PC-9 (cell line): ENCODE measurements around the gene SLN. TPM values are rescaled to one million over a fixed set of nuclear protein-coding genes. Genes with fewer than 3 reads are reported as not detected.

Source experiments
- BruUV-seq: library from RNA; stranded (reverse); fragments of 400-500 nt; replicated peaks from 2 replicates; lab custom pipeline; 2021; lab: Mats Ljungman, UMichigan
- CTCF ChIA-PET: fragments of 300-600 bp; sonication (Branson Sonifier 250); formaldehyde crosslinking; loops from one replicate; lab custom pipeline; 2022; ENCODE audit warnings: antibody characterized with exemption; lab: Charles Lee
- POLR2A ChIA-PET: fragments of 300-600 bp; sonication (Branson Sonifier 250); formaldehyde crosslinking; loops from one replicate; lab custom pipeline; 2022; ENCODE audit warnings: antibody characterized with exemption; ENCODE audit not compliant: unreplicated experiment; lab: Charles Lee
- DNase-seq, 2 experiments: peaks; one replicate each; pipeline versions ENCODE4 v3.0.0 to v3.0.0-alpha.2; 2015 to 2022; ENCODE audit warnings: mixed read lengths in 1 of 2
- H2AFZ ChIP-seq: fragments of 200-600 bp; sonication (generic); 2 replicates; pipeline ENCODE4 v1.8.1; 2017; ENCODE audit warnings: antibody characterized with exemption
- H3F3A ChIP-seq: fragments of 200-600 bp; sonication (generic); 2 replicates; pipeline ENCODE4 v1.8.1; 2017; ENCODE audit warnings: antibody characterized with exemption, mild to moderate bottlenecking, low read depth; ENCODE audit not compliant: insufficient read depth
- H3K27ac ChIP-seq: fragments of 200-600 bp; sonication (generic); 2 replicates; pipeline ENCODE4 v1.6.1; 2016; ENCODE audit warnings: mixed run types
- H3K27me3 ChIP-seq: fragments of 200-600 bp; sonication (generic); 2 replicates; pipeline ENCODE4 v1.6.1; 2016; ENCODE audit warnings: low read depth, mixed run types; ENCODE audit not compliant: insufficient read depth
- H3K36me3 ChIP-seq: fragments of 200-600 bp; sonication (generic); 2 replicates; pipeline ENCODE4 v1.6.1; 2016; ENCODE audit warnings: low read depth, mixed run types
- H3K4me1 ChIP-seq: fragments of 200-600 bp; sonication (generic); replicated peaks from 2 replicates; pipeline ENCODE4 v1.6.1; 2016; ENCODE audit warnings: mixed run types; ENCODE audit not compliant: insufficient read depth
- H3K4me2 ChIP-seq: fragments of 200-600 bp; sonication (generic); 2 replicates; pipeline ENCODE4 v1.6.1; 2017; ENCODE audit warnings: mixed run types
- H3K4me3 ChIP-seq: fragments of 200-600 bp; sonication (generic); 2 replicates; pipeline ENCODE4 v1.6.1; 2016; ENCODE audit warnings: mixed run types
- H3K79me2 ChIP-seq: fragments of 200-600 bp; sonication (generic); 2 replicates; pipeline ENCODE4 v1.6.1; 2017; ENCODE audit warnings: low read depth, mixed run types
- H3K9me2 ChIP-seq: fragments of 200-600 bp; sonication (generic); 2 replicates; pipeline ENCODE4 v1.8.1; 2017; ENCODE audit warnings: mild to moderate bottlenecking; ENCODE audit not compliant: insufficient read depth
- H3K9me3 ChIP-seq: fragments of 200-600 bp; sonication (generic); 2 replicates; pipeline ENCODE4 v1.8.1; 2016; ENCODE audit warnings: low read depth; ENCODE audit not compliant: insufficient read depth
- H4K20me1 ChIP-seq: fragments of 200-600 bp; sonication (generic); 2 replicates; pipeline ENCODE4 v1.8.1; 2017; ENCODE audit not compliant: insufficient read depth
- EZH2 ChIP-seq: fragments of 200-600 bp; sonication (generic); IDR thresholded peaks from 2 replicates; pipeline ENCODE4 v1.8.0; 2017; ENCODE audit warnings: antibody characterized with exemption, low read depth
- intact Hi-C: fragments of 100-400 bp; cut with micrococcal nuclease; formaldehyde crosslinking; loops from one replicate; pipeline ENCODE4 v1.10.0; 2022; ENCODE audit not compliant: unreplicated experiment
- total RNA-seq: library from RNA; stranded (reverse); gene quantifications from 2 replicates; pipeline ENCODE4 v1.2.3, GENCODE V29; 2021
- TF ChIP-seq, protein P1 (sequence below): fragments of 200-600 bp; sonication (generic); conservative IDR thresholded peaks from 2 replicates; pipeline ENCODE4 v1.6.1; 2017; ENCODE audit warnings: mixed run types, antibody characterized with exemption, mild to moderate bottlenecking, moderate library complexity

SLN gene
- total RNA-seq, 1 experiment from 2014 or later = not detected

DNA sequence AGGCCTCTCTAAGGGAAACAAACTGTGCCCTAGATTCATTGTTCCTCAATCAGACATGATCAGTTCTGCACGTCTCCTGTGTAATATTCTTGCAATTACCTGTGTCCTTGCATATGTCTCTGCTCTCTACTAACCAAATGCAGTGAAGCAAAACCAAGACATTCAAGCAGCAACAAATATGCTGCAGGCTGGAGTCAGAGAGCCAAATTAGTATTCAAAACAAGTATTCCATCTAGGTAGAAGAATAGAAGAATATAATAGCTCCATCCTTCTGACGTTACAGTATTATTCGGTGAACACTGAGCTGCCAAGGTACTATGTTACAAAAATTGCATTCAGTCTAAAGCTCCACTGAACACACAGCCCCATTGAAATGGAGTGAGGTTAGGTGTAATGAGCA lies 51.8 kb downstream of the SLN start:
- CTCF ChIA-PET = no interaction called here
- POLR2A ChIA-PET = no interaction called here
- Histone ChIP-seq H3K27me3 (no peaks in the 10 kb centered on the region), H3K4me1 (no peaks in the 10 kb centered on the region), H4K20me1 (no peaks in the 10 kb centered on the region), H2AFZ (no peak overlapping the region), H3K4me2 (no peak overlapping the region), H3K9me2 (no peaks in the 10 kb centered on the region), H3K27ac (no peak overlapping the region), H3F3A (no peaks in the 10 kb centered on the region), H3K4me3 (no peak overlapping the region), H3K9me3 (no peaks in the 10 kb centered on the region), H3K79me2 (no peaks in the 10 kb centered on the region), H3K36me3 (no peaks in the 10 kb centered on the region)
- no TSS peak for BruUV-seq
- TF ChIP-seq EZH2 = no peak
- TF ChIP-seq, protein P1, sequence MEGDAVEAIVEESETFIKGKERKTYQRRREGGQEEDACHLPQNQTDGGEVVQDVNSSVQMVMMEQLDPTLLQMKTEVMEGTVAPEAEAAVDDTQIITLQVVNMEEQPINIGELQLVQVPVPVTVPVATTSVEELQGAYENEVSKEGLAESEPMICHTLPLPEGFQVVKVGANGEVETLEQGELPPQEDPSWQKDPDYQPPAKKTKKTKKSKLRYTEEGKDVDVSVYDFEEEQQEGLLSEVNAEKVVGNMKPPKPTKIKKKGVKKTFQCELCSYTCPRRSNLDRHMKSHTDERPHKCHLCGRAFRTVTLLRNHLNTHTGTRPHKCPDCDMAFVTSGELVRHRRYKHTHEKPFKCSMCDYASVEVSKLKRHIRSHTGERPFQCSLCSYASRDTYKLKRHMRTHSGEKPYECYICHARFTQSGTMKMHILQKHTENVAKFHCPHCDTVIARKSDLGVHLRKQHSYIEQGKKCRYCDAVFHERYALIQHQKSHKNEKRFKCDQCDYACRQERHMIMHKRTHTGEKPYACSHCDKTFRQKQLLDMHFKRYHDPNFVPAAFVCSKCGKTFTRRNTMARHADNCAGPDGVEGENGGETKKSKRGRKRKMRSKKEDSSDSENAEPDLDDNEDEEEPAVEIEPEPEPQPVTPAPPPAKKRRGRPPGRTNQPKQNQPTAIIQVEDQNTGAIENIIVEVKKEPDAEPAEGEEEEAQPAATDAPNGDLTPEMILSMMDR = no peak
- intact Hi-C loops = no loop called here
- DNase-seq = no peak

DNA sequence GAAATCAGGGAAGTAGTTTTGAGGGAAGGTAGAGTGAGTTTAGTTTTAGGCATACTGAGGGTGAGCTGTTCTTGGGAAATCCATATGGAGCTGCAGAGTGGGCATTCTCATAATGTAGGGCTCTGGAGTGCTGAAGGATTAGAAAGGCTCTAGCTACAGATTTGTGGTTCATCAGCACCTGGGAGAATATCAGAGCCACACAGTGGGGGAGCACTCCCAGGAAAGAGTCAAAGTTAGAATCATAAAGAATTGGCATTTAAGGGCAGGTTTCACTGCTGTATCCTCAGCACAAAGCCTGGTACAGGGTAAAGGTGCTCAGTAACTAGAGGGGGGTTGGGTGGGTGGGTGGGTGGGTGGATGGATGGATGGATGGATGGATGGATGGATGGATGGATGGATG lies 52.5 kb downstream of the SLN start:
- no peaks in the 10 kb centered on the region for H3K27me3 ChIP-seq
- intact Hi-C loops = no loop called here
- no peaks in the 10 kb centered on the region for H3K9me2 ChIP-seq
- no peak overlapping the region for H3K27ac ChIP-seq
- no peak overlapping the region for H2AFZ ChIP-seq
- H3K36me3 ChIP-seq = no peaks in the 10 kb centered on the region
- H3K4me1 ChIP-seq = no peaks in the 10 kb centered on the region
- H3K4me3 ChIP-seq = no peak overlapping the region
- TF ChIP-seq, protein P1 = no peak
- no peak for TF ChIP-seq EZH2
- no peaks in the 10 kb centered on the region for H3K9me3 ChIP-seq
- H3K79me2 ChIP-seq = no peaks in the 10 kb centered on the region
- no peak overlapping the region for H3K4me2 ChIP-seq
- ChIA-PET CTCF (no interaction called here), POLR2A (no interaction called here)
- BruUV-seq = no TSS peak
- no peaks in the 10 kb centered on the region for H3F3A ChIP-seq
- DNase-seq = no peak
- H4K20me1 ChIP-seq = no peaks in the 10 kb centered on the region

Other genes with a start within 250 kb of the SLN start
- 4.2 and 4.4 TPM in 2 replicates for gene ALKBH8, start 146.3 kb downstream of the SLN start, total RNA-seq
- gene ELMOD1, start 120.9 kb downstream of the SLN start, total RNA-seq = not detected in 2 replicates
- gene SLC35F2, start 146.7 kb upstream of the SLN start, total RNA-seq = 24.9 and 35.7 TPM in 2 replicates
- not detected in 2 replicates for gene RAB39A, start 216.4 kb upstream of the SLN start, total RNA-seq